GM10248 (cell line): ENCODE measurements around the gene PAM.

ENCODE experiments used
- CTCF ChIA-PET: fragments of 300-600 bp; sonication (Branson Sonifier 250); formaldehyde crosslinking; extraction: SDS; loops from one replicate; lab custom pipeline; 2021; ENCODE audit warnings: antibody characterized with exemption; lab: Yijun Ruan, JAX
- POLR2A ChIA-PET: fragments of 350-650 bp; sonication (Branson Sonifier 250); formaldehyde crosslinking; extraction: SDS; loops from one replicate; lab custom pipeline; 2020; ENCODE audit warnings: antibody characterized with exemption; lab: Yijun Ruan, JAX
- DNase-seq: peaks from one replicate; pipeline ENCODE4 v3.0.0; 2012; ENCODE audit errors: extremely low spot score
- CTCF ChIP-seq: IDR thresholded peaks from 2 replicates; pipeline ENCODE4 v1.5.1; 2012; ENCODE audit warnings: mild to moderate bottlenecking, low read depth; ENCODE audit errors: extremely low read depth, missing control alignments, control extremely low read depth

The PAM gene

GRCh38 chr5:103003872-103004271 lies 248.8 kb downstream of the PAM start:
- CTCF ChIA-PET: interaction anchor here (0.9 to 1.9 kb wide), 4 partner anchors 17 to 222 kb away, joined by 3 to 4 read pairs (median 3); no protein-coding TSS in a partner anchor

DNA sequence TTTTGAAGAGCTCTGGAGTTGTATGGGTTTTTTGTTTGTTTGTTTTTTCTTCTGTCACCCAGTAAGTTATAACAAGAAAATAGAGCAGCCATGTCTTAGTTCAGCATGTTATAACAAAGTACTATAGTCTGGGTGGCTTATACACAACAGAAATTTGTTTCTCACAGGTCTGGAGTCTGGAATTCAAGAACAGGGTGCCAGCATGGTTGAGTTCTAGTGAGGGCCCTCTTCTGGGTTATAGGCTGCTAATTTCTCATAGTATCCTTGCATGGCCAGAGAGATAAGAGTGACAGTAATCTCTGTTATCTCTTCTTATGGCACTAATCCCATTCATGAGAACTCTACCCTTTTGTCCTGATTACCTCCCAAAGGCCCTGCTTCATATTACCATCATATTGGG lies 250.2 kb downstream of the PAM start:
- no peak for DNase-seq

More at GRCh38 chr5:103003872-103004271, 248.8 kb downstream of the PAM start:
- no peak for TF ChIP-seq CTCF
- POLR2A ChIA-PET: no interaction called here
- DNase-seq: no peak

GRCh38 chr5:103006921-103007320 lies 251.8 kb downstream of the PAM start:
- POLR2A ChIA-PET: no interaction called here
- no peak for TF ChIP-seq CTCF
- no peak for DNase-seq
- CTCF ChIA-PET: no interaction called here

More for the DNA sequence above, 250.2 kb downstream of the PAM start:
- ChIA-PET POLR2A (no interaction called here), CTCF (interaction anchor here (1.4 to 1.9 kb wide), 2 partner anchors 8 to 15 kb away, joined by 3 to 4 read pairs; no protein-coding TSS in a partner anchor)
- TF ChIP-seq CTCF: no peak

DNA sequence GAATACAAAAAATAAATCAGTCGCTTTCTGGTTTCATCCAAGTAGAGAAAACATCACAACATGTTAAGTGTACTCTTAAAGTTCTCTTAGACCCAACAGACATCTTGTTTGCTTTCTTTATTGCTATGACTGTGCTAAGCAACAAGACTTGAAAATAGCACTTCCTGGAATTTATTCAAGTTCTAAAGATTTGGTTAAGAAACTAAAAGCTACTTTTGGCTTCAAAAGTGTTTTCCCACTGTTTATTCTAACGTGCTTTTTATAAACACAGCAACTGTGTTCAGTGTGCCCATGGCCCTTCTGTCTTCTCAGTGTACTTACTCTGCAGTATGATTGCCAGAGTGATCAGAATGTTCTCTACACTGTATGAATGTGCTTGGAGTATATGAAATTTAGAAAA lies 255.1 kb downstream of the PAM start:
- ChIA-PET CTCF (no interaction called here), POLR2A (no interaction called here)
- TF ChIP-seq CTCF: no peak
- DNase-seq: no peak

GRCh38 chr5:103013933-103014552 lies 258.9 kb downstream of the PAM start:
- DNase-seq: no peak
- ChIA-PET CTCF (no interaction called here), POLR2A (no interaction called here)
- no peak for TF ChIP-seq CTCF

GRCh38 chr5:103014983-103015382 lies 259.9 kb downstream of the PAM start:
- DNase-seq: no peak
- TF ChIP-seq CTCF: no peak
- ChIA-PET CTCF (no interaction called here), POLR2A (no interaction called here)
